HG03139 (cell line): ENCODE results near the gene ZG16B.

ENCODE experiments used
- ATAC-seq: cut with Tn5 transposase; IDR thresholded peaks from one replicate; pipeline ENCODE4 v1.9.1; 2021; ENCODE audit not compliant: unreplicated experiment

Gene ZG16B, protein sequence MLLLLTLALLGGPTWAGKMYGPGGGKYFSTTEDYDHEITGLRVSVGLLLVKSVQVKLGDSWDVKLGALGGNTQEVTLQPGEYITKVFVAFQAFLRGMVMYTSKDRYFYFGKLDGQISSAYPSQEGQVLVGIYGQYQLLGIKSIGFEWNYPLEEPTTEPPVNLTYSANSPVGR

GRCh38 chr16:2829501-2830354 lies at the start of gene ZG16B:
TSS of gene ZG16B (plus strand) at chr16:2830303. CDS start at chr16:2830442, 139 bp downstream.
- ATAC-seq = no peak

DNA sequence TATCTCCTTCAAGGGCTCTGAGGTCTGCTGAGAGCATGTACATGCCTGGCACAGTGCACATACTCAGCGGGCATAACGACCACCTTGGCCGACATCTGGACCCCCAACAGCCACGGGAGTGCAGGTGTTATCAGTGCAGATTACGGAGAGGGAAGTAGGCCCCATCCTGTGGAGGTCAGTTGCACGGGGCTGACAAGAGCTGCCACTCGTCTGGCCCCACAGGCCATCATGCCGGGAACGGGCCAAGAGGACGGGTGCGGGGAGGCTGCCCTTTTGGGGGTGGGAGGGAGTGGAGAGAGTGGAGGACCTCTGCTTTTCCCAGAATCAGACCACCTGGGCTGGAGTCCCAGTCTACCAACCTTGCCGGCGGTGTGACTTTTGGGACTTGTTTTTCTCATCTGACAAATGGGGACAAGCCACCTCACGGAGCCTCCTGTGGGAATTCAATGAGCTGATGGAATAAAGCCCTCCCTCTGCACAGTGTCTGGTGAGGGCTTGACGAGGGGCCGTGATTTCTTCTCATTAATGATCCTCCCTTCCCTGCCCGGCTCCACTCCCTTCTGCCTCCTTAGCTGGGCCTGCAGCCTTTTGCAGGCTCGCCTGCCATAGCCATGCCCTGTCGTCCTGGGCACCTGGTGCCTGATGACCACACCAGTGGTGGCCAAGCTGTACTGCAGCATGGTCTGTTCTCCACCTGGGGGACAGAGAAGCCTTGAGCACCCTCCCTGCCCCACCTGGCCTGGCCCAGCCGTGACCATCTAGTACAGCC lies 47.3 kb upstream of the ZG16B start:
- no peak for ATAC-seq

DNA sequence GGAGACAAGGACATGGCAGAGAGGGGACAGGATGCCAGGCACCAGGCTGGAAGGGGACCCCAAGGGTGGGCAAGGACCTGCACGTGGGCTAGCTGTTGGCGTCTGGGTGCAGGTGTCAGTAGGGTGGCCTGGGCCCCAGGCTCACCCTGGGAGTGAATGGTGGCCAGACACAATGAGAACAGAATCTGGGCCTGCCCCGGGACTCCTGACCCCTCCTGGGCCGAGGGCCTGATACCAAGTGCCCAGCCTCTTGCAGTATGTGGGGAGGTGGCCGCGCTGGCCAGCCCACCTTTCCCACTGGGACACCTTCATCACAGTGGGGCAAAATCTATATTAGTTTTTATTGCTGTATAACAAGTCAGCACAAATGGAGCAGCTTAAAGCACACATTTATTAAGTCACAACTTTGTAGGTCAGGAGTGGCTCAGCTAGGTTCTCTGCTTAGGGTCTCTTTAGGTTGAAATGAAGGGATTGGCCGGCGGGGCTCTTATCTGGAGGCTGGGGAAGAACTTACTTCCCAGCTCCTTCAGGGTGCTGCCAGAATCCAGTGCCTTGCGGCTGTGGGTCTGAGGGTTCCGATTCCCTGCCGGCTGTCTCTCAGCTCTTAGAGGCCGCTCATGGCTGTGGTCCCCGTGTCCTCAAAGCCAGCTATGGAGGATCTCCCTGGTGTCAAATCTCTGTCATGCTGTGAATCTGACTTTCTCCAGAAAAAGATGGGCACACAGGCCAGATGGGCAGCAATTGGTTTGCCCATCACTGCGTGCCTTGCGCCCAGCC lies 46.3 kb upstream of the ZG16B start:
- ATAC-seq = no peak

- no peak for ATAC-seq
Measured at GRCh38 chr16:2784358-2785100, 45.6 kb upstream of the ZG16B start.

DNA sequence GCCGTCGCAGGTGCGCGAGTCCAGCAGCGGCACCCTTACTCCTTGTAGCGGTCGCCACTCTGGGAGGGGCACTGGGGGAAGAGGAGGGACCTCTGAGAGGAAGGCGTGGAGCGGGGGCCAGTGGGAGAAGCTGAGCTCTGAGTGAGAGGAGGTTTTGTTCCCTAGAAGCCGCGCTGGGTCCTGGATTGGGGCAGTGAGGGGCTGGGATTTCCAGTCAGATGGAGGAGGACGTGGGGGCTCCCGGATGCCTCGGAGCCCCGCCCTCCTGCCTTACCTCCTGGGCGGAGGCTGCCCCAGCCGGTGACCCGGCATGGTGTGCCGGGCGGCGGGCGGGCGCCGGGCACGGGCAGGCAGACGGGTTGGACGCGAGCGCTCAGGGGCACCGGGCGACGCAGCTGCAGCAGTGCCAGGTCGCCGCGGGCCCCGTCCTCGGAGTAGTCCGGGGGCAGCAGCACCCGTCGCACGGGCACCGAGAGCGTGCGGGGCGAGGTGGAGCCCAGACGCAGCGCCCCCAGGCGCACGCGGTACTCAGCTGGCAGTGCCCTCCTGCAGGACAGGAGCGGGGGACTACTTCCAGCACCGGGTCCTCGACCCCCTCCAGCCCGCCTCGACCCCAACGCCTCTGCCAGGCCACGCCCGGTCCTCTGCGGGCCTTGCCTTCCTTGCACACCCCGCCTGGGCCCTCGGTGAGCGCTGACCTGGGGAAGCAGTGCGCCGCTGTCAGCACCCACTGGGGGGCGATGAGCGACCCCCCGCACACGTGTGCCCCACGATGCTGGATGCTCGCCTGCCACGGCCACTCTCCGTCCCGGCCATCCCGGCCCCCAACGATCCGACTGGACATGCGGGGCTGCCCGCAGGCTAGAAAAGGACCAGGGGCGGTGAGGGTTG lies 44.8 kb upstream of the ZG16B start:
- no peak for ATAC-seq

GRCh38 chr16:2786061-2786825 lies 43.9 kb upstream of the ZG16B start:
- no peak for ATAC-seq

DNA sequence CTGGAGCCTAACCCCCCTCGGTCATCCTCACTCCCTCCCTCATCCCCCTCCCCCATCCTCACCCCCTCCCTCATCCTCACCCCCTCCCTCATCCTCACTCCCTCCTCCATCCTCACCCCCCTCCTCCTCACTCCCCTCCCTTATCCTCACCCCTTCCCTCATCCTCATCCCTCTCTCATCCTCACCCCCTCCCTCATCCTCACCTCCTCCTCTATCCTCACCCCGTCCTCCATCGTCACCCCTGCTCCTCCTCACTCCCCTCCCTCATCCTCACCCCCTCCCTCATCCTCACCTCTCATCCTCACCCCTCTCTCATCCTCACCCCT lies 43.3 kb upstream of the ZG16B start:
- no peak for ATAC-seq

- no peak for ATAC-seq
Measured at GRCh38 chr16:2787406-2787805, 42.7 kb upstream of the ZG16B start, which contains the start of gene PRSS33. TSS of gene PRSS33 (minus strand) at chr16:2787560. CDS start at chr16:2786547, 1,013 bp downstream.

DNA sequence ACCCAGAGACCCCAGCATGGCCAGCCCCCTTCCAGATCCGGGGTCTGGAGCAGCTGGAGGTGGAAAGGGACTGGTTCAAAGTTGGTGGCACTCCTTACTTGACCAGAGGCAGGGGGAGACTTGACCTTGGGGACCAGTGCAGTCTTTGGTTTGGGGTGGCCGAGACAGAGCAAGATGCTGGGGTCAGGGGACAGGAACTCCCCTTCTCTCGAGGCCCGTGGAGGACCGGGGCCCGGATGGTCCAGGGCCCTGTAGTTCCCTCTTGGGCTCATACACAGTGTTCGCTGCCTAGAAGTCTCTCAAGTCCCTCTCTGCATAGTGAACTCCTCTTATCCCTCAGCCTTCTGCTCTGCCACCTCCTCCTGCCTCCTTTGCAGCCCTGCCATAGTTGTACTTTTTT lies 42.1 kb upstream of the ZG16B start:
- ATAC-seq = no peak

DNA sequence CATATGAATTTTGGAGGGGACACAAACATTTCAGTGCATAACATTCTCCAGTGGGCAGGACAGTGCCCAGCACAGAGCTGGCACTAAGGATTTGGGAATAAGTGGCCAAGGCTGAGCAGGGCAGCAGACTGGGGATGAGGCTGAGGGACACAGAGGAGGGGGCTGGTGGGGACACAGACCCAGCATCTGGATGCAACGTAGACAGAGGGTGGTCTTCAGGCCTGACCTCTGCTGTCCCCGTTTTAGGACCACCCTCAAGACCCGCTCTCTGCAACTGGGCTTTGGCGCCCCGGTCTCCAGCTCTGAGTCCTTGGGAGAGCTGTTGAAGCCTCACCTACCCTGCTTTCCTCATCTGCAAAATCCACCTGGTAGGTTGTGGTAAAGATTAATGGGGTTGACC lies 39.5 kb upstream of the ZG16B start:
- no peak for ATAC-seq

- ATAC-seq = no peak
Measured at GRCh38 chr16:2791174-2791573, 38.9 kb upstream of the ZG16B start.

DNA sequence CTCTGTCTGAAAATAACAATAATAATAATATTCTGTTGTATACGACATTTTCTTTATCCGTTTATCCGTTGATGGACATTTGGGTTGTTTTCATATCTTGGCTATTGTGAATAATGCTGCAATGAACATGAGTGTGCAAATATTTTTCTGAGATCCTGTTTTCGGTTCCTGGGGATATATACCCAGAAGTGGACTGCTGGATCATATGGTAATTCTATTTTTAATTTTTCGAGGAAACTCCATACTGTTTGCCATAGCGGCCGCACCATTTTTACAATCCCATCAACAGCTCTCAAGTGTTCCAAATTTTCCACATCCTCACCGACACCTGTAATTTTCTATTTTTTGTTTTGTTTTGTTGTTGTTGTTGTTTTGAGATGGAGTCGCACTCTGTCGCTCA lies 37.2 kb upstream of the ZG16B start:
- ATAC-seq = no peak

DNA sequence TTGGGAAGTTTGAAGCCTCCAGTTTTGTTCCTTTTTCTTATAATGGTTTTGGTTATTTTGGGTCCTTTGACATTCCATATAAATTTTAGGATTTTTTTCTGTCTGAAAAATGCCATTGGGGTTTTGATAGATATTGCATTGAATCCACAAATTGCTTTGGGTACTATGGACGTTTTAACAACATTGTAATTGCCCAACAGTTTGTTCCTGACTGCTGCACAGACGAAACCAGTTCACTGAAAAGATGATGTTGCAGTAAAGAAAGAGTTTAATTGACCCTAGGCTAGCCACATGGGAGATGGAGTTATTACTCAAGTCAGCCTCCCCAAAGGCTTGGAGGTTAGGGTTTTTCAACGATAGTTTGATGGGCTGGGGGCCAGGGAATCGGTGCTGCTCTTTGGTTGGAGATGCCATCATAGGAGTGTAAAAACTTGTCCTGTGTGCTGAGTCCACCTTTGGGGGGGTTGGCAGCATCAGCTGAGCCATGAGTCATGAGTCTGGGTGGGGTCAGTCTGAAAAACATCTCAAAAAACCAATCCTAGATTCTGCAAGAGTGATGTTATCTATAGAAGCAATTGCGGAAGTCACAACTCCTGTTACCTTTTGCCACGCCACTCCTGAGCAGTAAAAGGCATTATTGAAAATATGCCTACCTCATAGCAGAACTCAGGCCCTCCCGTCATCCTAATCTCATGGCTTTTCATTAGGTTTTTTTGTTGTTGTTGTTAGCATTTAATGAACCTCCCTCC lies 34.5 kb upstream of the ZG16B start:
- ATAC-seq = no peak

DNA sequence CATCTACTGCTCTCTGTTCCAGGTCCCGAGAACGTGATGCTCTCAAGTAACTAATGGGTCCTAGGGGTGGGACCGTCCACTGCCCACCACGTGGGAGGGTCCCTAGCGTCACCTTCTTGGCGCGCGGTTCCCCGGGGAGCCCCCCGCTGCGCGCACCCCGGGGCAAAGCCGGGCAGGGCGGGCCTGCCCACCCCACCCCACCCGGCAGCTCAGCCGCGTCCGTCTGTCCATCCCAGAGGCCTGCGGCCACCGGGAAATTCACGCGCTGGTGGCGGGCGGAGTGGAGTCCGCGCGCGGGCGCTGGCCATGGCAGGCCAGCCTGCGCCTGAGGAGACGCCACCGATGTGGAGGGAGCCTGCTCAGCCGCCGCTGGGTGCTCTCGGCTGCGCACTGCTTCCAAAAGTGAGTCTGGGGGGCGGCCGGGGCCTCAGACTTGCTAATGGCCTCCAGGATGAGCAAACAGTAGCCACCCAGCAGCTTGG lies 31.3 kb upstream of the ZG16B start:
- no peak for ATAC-seq

- ATAC-seq = no peak
Measured at GRCh38 chr16:2799205-2799858, 30.8 kb upstream of the ZG16B start.

- no peak for ATAC-seq
Measured at GRCh38 chr16:2799859-2800226, 30.3 kb upstream of the ZG16B start.

- ATAC-seq = no peak
Measured at GRCh38 chr16:2803545-2804195, 26.4 kb upstream of the ZG16B start.
